Stimulated activated CD8-positive, alpha-beta memory T cell treated with anti-CD3 and anti-CD28 coated beads, Interleukin-2, amount 100 ng/mL, for 48 hours (primary cell): Measurements from ENCODE around the gene SLMAP.
"Not testable (repeated sequence)": the region's sequence is repeated elsewhere in the genome, so short reads cannot be mapped to it uniquely, and the experiment has no call there.

Experiments
- DNase-seq, 2 donors: peaks; one replicate each; pipeline ENCODE4 v3.0.0-alpha.2; 2020; ENCODE audit warnings: low read depth in 2 of 2

Gene SLMAP

DNA sequence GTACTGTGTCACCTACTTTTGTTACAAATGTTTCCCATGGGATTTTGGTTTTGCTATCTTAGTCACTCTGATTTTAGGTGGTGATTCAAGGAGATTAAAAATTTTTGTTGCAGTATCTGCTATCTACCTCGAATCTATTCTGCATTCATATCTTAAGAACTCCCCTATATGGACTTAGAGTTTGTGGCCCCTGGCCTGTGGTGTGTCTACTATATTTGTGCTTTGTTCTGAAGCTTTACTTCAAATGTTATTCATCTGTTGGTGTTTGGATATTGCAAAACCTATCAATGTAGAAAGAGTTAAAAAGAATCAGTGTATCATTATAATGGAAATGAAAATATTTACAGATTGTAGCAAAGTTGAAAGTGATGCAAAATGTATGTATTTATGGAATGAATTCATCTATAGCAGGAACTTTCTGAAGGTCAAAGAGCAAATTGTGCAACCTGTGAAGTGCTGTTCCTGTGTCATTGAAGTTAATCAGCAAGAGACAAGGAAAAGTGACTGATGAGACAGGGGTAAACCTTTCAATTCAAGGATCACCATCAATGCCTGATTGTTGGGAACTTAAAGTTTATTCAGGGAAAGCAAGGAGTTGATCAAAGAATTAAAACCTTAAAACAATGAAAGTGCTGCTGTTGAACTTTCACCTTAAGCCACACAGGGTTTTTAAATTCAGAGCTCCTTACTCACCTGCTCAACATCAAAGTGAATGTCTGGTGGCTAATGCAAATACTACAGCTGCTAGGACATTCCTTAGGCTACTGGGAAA lies 71.0 kb downstream of the SLMAP start:
- no peak for DNase-seq

GRCh38 chr3:57827757-57828156 lies 71.6 kb downstream of the SLMAP start:
- DNase-seq: no peak

GRCh38 chr3:57832486-57832885 lies 76.4 kb downstream of the SLMAP start:
- DNase-seq: no peak

- DNase-seq: no peak
These were observed 76.8 kb downstream of the SLMAP start for GRCh38 chr3:57832900-57833313.

DNA sequence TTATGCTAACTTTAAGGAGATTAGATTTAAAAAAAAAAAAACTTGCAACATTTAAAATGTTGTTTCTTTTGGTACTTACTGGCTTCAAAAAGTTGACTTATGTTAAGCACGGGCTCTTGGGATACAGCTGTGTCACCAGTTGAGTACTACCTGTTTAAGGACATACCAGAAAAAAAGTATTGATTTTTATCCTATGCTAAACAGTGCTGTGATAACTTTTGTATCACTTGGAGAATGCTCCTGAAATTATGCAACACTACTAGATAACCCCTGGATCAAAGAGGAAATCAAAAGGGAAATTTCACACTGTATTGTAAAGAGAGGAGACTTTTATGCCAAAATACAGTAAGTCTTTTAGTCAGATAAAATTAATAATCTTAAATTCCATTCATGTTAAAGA lies 77.7 kb downstream of the SLMAP start:
- no peak for DNase-seq

DNA sequence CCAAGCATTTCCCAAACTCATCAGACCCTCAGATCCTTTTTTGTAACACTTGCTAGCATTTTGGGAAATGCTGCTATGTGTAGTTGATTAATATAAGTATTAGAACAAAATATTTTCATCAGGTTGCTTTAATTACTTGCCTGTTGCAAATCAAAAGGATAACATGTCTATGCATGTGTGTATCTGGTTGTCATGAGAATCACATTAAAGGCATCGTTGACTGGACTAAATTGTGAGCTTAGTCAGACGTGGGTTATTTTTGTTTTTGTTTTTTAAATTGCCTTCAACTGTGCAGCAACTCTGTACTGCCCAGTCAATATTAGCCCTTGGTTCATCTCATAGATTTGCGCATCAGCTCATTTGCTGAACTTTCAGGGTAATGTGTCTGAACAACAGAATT lies 81.6 kb downstream of the SLMAP start:
- DNase-seq: no peak

- no peak for DNase-seq
These were observed 82.5 kb downstream of the SLMAP start for GRCh38 chr3:57838627-57839026.

DNA sequence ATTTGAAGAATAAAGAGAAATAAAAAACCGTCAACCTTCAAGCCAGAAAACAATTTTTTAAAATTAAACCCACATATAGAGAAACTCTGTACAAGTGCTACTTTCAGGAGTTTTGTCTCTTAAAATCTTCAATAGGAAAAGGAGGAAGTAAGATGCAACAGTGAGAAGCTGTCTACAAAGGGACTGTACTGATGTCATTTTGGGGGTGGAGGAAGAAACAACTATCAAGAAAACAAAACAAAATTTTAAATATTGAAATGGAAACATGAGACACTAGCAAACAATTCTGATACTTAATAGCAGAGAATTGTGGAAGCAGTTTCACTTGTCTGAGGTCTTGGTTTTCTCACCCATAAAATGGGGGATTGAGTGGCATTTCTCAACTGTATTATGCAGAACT lies 84.4 kb downstream of the SLMAP start:
- DNase-seq: no peak

DNA sequence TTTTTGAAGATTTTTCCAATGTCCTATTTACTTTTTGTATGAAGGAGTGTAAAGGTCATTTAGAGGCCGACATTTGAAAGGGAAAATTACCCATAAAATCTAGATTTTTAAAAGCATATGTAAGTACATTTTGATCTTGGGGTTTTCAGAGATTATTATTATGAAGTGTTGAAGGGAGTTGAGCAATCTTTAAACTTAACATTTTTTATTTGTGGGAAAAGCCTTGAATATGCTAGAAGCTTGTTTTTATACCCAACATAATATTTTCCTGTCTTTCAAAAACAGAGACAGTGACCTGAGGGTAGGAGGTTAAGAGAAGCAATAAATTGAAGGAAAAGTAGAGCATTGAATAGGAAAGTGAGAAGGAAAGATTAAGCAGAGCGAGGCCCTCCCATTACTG lies 85.7 kb downstream of the SLMAP start:
- DNase-seq: no peak

GRCh38 chr3:57848177-57848738 lies 92.1 kb downstream of the SLMAP start:
- no peak for DNase-seq

GRCh38 chr3:57851304-57851703 lies 95.2 kb downstream of the SLMAP start:
- DNase-seq: no peak

- no peak for DNase-seq
These were observed 96.8 kb downstream of the SLMAP start for GRCh38 chr3:57852896-57853295.

GRCh38 chr3:57855281-57855680 lies 99.2 kb downstream of the SLMAP start:
- DNase-seq: no peak

GRCh38 chr3:57855943-57856342 lies 99.8 kb downstream of the SLMAP start:
- DNase-seq: no peak

DNA sequence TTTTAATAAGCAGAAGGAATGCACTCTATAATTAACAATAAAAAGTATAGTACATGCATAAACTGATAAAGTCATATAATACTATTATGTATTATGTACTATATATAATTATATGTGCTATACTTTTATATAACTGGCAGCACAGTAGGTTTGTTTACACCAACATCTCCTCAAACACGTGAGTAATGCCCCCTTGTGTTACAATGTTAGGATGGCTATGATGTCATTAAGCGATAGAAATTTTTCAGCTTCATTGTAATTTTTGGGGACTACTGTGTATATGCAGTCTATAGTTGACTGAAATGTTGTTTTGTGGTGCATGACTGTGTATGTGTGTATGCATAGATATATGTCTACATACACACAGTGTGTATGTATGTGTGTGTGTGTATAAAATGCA lies 100.6 kb downstream of the SLMAP start:
- no peak for DNase-seq

DNA sequence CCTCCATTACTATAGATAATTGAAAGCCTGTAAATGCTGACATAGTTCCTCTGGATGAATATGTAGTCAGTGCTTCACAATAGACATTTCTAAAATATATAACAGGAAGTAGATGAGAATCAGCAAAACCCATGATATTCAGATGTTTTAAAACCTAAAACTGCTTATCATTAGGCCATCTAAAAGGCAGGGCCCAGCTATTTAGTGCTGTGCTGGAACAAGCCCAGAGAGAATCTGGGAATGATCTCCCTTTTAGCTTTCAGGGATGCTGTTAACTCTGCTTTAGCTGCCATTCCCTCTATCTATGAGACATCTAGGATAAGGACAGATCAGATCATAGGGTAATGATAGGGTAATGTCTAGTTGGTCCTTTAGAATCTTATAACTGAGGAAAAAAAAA lies 106.8 kb downstream of the SLMAP start:
- DNase-seq: no peak

GRCh38 chr3:57863380-57863779 lies 107.3 kb downstream of the SLMAP start:
- DNase-seq: no peak

DNA sequence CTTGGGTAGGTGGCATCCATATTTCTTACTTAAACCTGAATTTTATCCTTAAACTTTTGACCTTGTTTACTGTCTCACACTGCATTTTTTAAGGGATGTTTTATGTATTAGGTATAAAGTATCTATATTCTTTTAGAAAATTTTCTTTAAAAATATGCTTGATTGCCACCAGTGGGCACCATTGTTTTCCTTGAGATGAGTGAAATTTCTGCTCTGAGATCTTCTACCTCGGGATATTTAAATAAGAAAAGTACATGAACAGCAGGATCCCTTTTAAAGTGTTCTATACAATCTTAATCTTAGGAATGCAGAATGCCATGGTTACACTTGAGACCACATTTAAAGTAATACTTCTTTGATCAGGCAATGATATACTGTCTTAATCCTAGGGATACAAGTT lies 108.7 kb downstream of the SLMAP start:
- no peak for DNase-seq

- DNase-seq: not testable (repeated sequence)
These were observed 113.0 kb downstream of the SLMAP start for GRCh38 chr3:57869110-57869509.

GRCh38 chr3:57872606-57873005 lies 116.5 kb downstream of the SLMAP start:
- no peak for DNase-seq

DNA sequence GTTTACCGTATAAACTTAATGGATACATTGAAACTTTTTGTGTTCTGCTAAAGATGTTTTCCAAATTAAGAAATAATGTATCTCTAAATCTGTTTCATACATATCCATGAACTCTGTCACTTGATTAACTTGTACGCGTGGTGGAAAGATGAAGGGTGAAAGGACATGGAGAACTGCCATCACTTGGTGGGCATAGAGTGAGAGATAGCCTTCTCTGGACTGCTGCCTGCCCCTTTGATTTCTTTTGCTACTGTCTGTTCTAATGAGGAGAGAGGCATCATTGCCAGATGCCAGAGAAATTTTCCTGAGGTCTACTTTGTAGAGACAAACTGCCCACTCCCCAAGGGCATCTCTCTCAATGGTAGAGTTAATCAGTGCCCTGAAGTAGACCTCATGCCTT lies 120.5 kb downstream of the SLMAP start:
- DNase-seq: no peak

- DNase-seq: no peak
These were observed 121.0 kb downstream of the SLMAP start for GRCh38 chr3:57877116-57877515.

- not testable (repeated sequence) for DNase-seq
These were observed 128.3 kb downstream of the SLMAP start for GRCh38 chr3:57884436-57884835.

GRCh38 chr3:57889807-57890206 lies 133.7 kb downstream of the SLMAP start:
- no peak for DNase-seq
